Daoy (cell line): ENCODE data around the gene STARD5. TPM values are rescaled to one million over a fixed set of nuclear protein-coding genes. Genes with fewer than 3 reads are reported as not detected.

ENCODE experiments used
- DNase-seq: peaks from one replicate; pipeline ENCODE4 v3.0.0-alpha.2; 2015; ENCODE audit warnings: low read depth
- total RNA-seq: library from RNA; depleted of rRNA; stranded (reverse); fragments of >200 nt; shearing (Covaris generic); gene quantifications from 2 replicates; pipeline ENCODE4 v1.2.3, GENCODE V29; 2014

The STARD5 gene
- total RNA-seq, 1 experiment from 2014 or later, result 1.7 TPM

- peak; percentile 95 for DNase-seq
These were observed 11.0 kb downstream of the STARD5 start for GRCh38 chr15:81312790-81313543.

- DNase-seq, result no peak
These were observed 12.0 kb downstream of the STARD5 start for GRCh38 chr15:81311752-81312464.

GRCh38 chr15:81310480-81310879 is 13.5 kb downstream of the STARD5 start:
- DNase-seq, result no peak

- DNase-seq, result no peak
These were observed 14.1 kb downstream of the STARD5 start for GRCh38 chr15:81309647-81310450.

- DNase-seq, result no peak
These were observed 15.7 kb downstream of the STARD5 start for GRCh38 chr15:81308260-81308659.

- peak; percentile 35 for DNase-seq
These were observed 19.7 kb downstream of the STARD5 start for GRCh38 chr15:81304226-81304625.

- no peak for DNase-seq
These were observed 20.4 kb downstream of the STARD5 start for GRCh38 chr15:81303244-81304225.

- DNase-seq, result no peak
These were observed 21.2 kb downstream of the STARD5 start for GRCh38 chr15:81302701-81303109.

GRCh38 chr15:81301815-81302399 is 22.0 kb downstream of the STARD5 start:
- DNase-seq, result no peak

GRCh38 chr15:81301385-81301784 is 22.6 kb downstream of the STARD5 start:
- DNase-seq, result no peak

- DNase-seq, result no peak
These were observed 24.2 kb downstream of the STARD5 start for GRCh38 chr15:81299630-81300273.

- DNase-seq, result no peak
These were observed 24.8 kb downstream of the STARD5 start for GRCh38 chr15:81299156-81299555.

GRCh38 chr15:81298611-81299010 is 25.3 kb downstream of the STARD5 start:
- DNase-seq, result no peak

- no peak for DNase-seq
These were observed 26.1 kb downstream of the STARD5 start for GRCh38 chr15:81297603-81298575.

GRCh38 chr15:81297147-81297572 is 26.8 kb downstream of the STARD5 start:
- peak; percentile 48 for DNase-seq

GRCh38 chr15:81296673-81297072 is 27.3 kb downstream of the STARD5 start:
- peak; percentile 27 for DNase-seq

GRCh38 chr15:81296186-81296585 is 27.8 kb downstream of the STARD5 start:
- DNase-seq, result no peak

- no peak for DNase-seq
These were observed 28.3 kb downstream of the STARD5 start for GRCh38 chr15:81295486-81296121.

- DNase-seq, result no peak
These were observed 29.4 kb downstream of the STARD5 start for GRCh38 chr15:81294516-81294880.
